GM12878 (cell line): ENCODE measurements around the gene HOGA1. TPM values are rescaled to one million over a fixed set of nuclear protein-coding genes. Genes with fewer than 3 reads are reported as not detected.

Source experiments
- CREM ChIP-seq: IDR thresholded peaks from 2 replicates; pipeline ENCODE4 v1.6.1; 2014; ENCODE audit warnings: antibody characterized with exemption, low read depth
- EED ChIP-seq: sonication (generic); IDR thresholded peaks from 2 replicates; pipeline ENCODE4 v1.6.1; 2016; ENCODE audit warnings: antibody characterized with exemption, low read depth
- ESRRA ChIP-seq: IDR thresholded peaks from 2 replicates; pipeline ENCODE4 v1.6.1; 2012; ENCODE audit warnings: mild to moderate bottlenecking, low read length, improper control_type of control experiment
- polyA plus RNA-seq, 11 experiments: library from polyadenylated mRNA; depleted of rRNA in 4 of 11; unstranded in 6 of 11; stranded (reverse) in 5 of 11; fragments of >200 nt; fragmentation: Nextera tagmentation in 4 of 11; fragmentation: Illumina TruSeq in 1 of 11; extraction: Ambion mirVana in 4 of 11; extraction: Trizol in 1 of 11; gene quantifications; 1 replicate in 1 of 11; 2 replicates in 10 of 11; pipeline versions ENCODE4 v1.2.1 to v1.2.3, GENCODE V29; 2011 to 2016; ENCODE audit warnings: inconsistent platforms in 2 of 11, missing spikeins in 2 of 11, low read depth in 1 of 11
- total RNA-seq, 4 experiments: library from RNA; depleted of rRNA in 3 of 4; stranded (reverse); fragments of >200 nt in 3 of 4; fragmentation: Illumina TruSeq in 1 of 4; extraction: Trizol in 1 of 4; gene quantifications; 2 replicates each; pipeline versions ENCODE4 v1.2.1 to v1.2.3, GENCODE V29; 2013 to 2021
- TF ChIP-seq, protein P1 (sequence below): fragments of 450-650 bp; IDR thresholded peaks from 2 replicates; pipeline ENCODE4 v1.6.1; 2018; ENCODE audit warnings: borderline replicate concordance, mild to moderate bottlenecking; ENCODE audit not compliant: partially characterized antibody
- TF ChIP-seq, protein P2 (sequence below): IDR thresholded peaks from 2 replicates; pipeline ENCODE4 v1.6.1; 2011; ENCODE audit warnings: borderline replicate concordance, low read depth, mild to moderate bottlenecking, moderate library complexity, low read length; ENCODE audit not compliant: insufficient read depth, poor library complexity, severe bottlenecking
- TF ChIP-seq, protein P3 (sequence below): IDR thresholded peaks from 2 replicates; pipeline ENCODE4 v1.6.1; 2011; ENCODE audit warnings: borderline replicate concordance, low read depth, mild to moderate bottlenecking, moderate library complexity, mixed read lengths, low read length; ENCODE audit not compliant: insufficient read depth; ENCODE audit errors: extremely low read length
- TF ChIP-seq, protein P4 (sequence below): IDR thresholded peaks from 2 replicates; pipeline ENCODE4 v1.6.1; 2011; ENCODE audit warnings: mild to moderate bottlenecking, low read depth, low read length, moderate library complexity; ENCODE audit not compliant: insufficient replicate concordance
- TF ChIP-seq, protein P5 (sequence below): fragments of 450-650 bp; IDR thresholded peaks from 2 replicates; pipeline ENCODE4 v1.6.1; 2017; ENCODE audit warnings: mild to moderate bottlenecking, moderate library complexity

HOGA1 gene
- total and polyA plus RNA-seq, 10 of the 15 experiments (the other 5 are each of a cell fraction or from before 2014, with no cell fraction given), result 0.01 to 0.19 (median 0.06) TPM; not detected in 6

DNA sequence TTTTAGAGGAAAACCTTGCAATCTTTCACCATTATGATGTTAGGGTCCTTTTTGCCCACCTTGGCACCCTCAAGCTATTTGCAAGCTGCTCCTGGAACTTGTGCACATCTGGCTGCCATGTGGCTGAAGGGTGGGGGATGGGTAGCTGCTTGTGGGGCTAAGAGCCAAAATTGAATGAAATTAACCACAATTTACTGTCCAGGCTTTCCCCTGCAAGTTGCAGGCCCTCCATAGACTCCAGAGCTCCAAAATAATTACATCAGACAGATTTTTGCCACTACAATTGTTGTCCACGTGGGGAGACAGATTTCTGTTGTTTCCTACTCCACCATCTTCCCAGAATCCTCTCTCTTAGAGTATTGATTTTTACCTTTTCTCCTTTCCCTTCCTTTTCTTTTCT lies 75.4 kb downstream of the HOGA1 start (continued):
- TF ChIP-seq, protein P1, sequence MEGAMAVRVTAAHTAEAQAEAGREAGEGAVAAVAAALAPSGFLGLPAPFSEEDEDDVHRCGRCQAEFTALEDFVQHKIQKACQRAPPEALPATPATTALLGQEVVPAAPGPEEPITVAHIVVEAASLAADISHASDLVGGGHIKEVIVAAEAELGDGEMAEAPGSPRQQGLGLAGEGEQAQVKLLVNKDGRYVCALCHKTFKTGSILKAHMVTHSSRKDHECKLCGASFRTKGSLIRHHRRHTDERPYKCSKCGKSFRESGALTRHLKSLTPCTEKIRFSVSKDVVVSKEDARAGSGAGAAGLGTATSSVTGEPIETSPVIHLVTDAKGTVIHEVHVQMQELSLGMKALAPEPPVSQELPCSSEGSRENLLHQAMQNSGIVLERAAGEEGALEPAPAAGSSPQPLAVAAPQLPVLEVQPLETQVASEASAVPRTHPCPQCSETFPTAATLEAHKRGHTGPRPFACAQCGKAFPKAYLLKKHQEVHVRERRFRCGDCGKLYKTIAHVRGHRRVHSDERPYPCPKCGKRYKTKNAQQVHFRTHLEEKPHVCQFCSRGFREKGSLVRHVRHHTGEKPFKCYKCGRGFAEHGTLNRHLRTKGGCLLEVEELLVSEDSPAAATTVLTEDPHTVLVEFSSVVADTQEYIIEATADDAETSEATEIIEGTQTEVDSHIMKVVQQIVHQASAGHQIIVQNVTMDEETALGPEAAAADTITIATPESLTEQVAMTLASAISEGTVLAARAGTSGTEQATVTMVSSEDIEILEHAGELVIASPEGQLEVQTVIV, result no peak
- TF ChIP-seq ESRRA (no peak), EED (no peak), CREM (no peak)
- TF ChIP-seq, protein P2, sequence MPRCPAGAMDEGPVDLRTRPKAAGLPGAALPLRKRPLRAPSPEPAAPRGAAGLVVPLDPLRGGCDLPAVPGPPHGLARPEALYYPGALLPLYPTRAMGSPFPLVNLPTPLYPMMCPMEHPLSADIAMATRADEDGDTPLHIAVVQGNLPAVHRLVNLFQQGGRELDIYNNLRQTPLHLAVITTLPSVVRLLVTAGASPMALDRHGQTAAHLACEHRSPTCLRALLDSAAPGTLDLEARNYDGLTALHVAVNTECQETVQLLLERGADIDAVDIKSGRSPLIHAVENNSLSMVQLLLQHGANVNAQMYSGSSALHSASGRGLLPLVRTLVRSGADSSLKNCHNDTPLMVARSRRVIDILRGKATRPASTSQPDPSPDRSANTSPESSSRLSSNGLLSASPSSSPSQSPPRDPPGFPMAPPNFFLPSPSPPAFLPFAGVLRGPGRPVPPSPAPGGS, result no peak
- TF ChIP-seq, protein P3, sequence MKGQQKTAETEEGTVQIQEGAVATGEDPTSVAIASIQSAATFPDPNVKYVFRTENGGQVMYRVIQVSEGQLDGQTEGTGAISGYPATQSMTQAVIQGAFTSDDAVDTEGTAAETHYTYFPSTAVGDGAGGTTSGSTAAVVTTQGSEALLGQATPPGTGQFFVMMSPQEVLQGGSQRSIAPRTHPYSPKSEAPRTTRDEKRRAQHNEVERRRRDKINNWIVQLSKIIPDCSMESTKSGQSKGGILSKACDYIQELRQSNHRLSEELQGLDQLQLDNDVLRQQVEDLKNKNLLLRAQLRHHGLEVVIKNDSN, result no peak
- TF ChIP-seq, protein P4, sequence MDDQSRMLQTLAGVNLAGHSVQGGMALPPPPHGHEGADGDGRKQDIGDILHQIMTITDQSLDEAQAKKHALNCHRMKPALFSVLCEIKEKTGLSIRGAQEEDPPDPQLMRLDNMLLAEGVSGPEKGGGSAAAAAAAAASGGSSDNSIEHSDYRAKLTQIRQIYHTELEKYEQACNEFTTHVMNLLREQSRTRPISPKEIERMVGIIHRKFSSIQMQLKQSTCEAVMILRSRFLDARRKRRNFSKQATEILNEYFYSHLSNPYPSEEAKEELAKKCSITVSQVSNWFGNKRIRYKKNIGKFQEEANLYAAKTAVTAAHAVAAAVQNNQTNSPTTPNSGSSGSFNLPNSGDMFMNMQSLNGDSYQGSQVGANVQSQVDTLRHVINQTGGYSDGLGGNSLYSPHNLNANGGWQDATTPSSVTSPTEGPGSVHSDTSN, result no peak
- TF ChIP-seq, protein P5, sequence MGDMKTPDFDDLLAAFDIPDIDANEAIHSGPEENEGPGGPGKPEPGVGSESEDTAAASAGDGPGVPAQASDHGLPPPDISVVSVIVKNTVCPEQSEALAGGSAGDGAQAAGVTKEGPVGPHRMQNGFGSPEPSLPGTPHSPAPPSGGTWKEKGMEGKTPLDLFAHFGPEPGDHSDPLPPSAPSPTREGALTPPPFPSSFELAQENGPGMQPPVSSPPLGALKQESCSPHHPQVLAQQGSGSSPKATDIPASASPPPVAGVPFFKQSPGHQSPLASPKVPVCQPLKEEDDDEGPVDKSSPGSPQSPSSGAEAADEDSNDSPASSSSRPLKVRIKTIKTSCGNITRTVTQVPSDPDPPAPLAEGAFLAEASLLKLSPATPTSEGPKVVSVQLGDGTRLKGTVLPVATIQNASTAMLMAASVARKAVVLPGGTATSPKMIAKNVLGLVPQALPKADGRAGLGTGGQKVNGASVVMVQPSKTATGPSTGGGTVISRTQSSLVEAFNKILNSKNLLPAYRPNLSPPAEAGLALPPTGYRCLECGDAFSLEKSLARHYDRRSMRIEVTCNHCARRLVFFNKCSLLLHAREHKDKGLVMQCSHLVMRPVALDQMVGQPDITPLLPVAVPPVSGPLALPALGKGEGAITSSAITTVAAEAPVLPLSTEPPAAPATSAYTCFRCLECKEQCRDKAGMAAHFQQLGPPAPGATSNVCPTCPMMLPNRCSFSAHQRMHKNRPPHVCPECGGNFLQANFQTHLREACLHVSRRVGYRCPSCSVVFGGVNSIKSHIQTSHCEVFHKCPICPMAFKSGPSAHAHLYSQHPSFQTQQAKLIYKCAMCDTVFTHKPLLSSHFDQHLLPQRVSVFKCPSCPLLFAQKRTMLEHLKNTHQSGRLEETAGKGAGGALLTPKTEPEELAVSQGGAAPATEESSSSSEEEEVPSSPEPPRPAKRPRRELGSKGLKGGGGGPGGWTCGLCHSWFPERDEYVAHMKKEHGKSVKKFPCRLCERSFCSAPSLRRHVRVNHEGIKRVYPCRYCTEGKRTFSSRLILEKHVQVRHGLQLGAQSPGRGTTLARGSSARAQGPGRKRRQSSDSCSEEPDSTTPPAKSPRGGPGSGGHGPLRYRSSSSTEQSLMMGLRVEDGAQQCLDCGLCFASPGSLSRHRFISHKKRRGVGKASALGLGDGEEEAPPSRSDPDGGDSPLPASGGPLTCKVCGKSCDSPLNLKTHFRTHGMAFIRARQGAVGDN, result no peak
- TF ChIP-seq, all 136 proteins: peak for 0

Other genes with a start within 250 kb of the HOGA1 start
Only the 7 nearest of the 15 such genes appear.
- 90.8 and 97.3 TPM in 2 replicates for gene MMS19, start 86.0 kb upstream of the HOGA1 start, total RNA-seq (2014; rRNA removed)
- gene MMS19, start 86.0 kb upstream of the HOGA1 start, total RNA-seq (2014; rRNA removed; fragmentation: Illumina TruSeq; extraction: Trizol), result 49.1 and 54.4 TPM in 2 replicates
- gene MMS19, start 86.0 kb upstream of the HOGA1 start, total RNA-seq (2021), result 71.7 and 74.3 TPM in 2 replicates
- gene MMS19, start 86.0 kb upstream of the HOGA1 start, polyA plus RNA-seq (2011; rRNA removed), result 99.9 and 112 TPM in 2 replicates
- 54.7 and 57.6 TPM in 2 replicates for gene MMS19, start 86.0 kb upstream of the HOGA1 start, polyA plus RNA-seq (2014; fragmentation: Illumina TruSeq; extraction: Trizol)
- gene MMS19, start 86.0 kb upstream of the HOGA1 start, polyA plus RNA-seq (2014; fragmentation: Nextera tagmentation; extraction: Ambion mirVana), result 10 to 100 TPM; 40.2 to 74.3 TPM
- gene MMS19, start 86.0 kb upstream of the HOGA1 start, polyA plus RNA-seq (2014; rRNA removed), result 86.3 and 96.8 TPM in 2 replicates
- 10 to 100 TPM; 54.4 to 63.7 TPM for gene MMS19, start 86.0 kb upstream of the HOGA1 start, polyA plus RNA-seq (2016; fragmentation: Nextera tagmentation; extraction: Ambion mirVana)
- gene UBTD1, start 85.5 kb upstream of the HOGA1 start, total RNA-seq (2014; rRNA removed), result 0.76 and 1.2 TPM in 2 replicates
- gene UBTD1, start 85.5 kb upstream of the HOGA1 start, total RNA-seq (2014; rRNA removed; fragmentation: Illumina TruSeq; extraction: Trizol), result 0.18 and 0.22 TPM in 2 replicates
- 1.2 and 1.3 TPM in 2 replicates for gene UBTD1, start 85.5 kb upstream of the HOGA1 start, total RNA-seq (2021)
- 0.24 and 1.2 TPM in 2 replicates for gene UBTD1, start 85.5 kb upstream of the HOGA1 start, polyA plus RNA-seq (2011; rRNA removed)
- gene UBTD1, start 85.5 kb upstream of the HOGA1 start, polyA plus RNA-seq (2014; fragmentation: Illumina TruSeq; extraction: Trizol), result 0.16 TPM in 1 of 2 replicates, not detected in the other
- under 1 TPM in 1 of 2 experiments, not detected in 1; 0.04 TPM for gene UBTD1, start 85.5 kb upstream of the HOGA1 start, polyA plus RNA-seq (2014; fragmentation: Nextera tagmentation; extraction: Ambion mirVana)
- 0.66 and 1.5 TPM in 2 replicates for gene UBTD1, start 85.5 kb upstream of the HOGA1 start, polyA plus RNA-seq (2014; rRNA removed)
- 1 to 10 TPM in 1 of 2 experiments, under 1 TPM in 1; 0.83 to 1.3 TPM for gene UBTD1, start 85.5 kb upstream of the HOGA1 start, polyA plus RNA-seq (2016; fragmentation: Nextera tagmentation; extraction: Ambion mirVana)
- gene ANKRD2, start 11.6 kb upstream of the HOGA1 start, total RNA-seq (2014; rRNA removed), result 0.11 and 0.23 TPM in 2 replicates
- gene ANKRD2, start 11.6 kb upstream of the HOGA1 start, total RNA-seq (2014; rRNA removed; fragmentation: Illumina TruSeq; extraction: Trizol), result not detected in 2 replicates
- not detected in 2 replicates for gene ANKRD2, start 11.6 kb upstream of the HOGA1 start, total RNA-seq (2021)
- gene ANKRD2, start 11.6 kb upstream of the HOGA1 start, polyA plus RNA-seq (2011; rRNA removed), result 0.14 and 0.18 TPM in 2 replicates
- not detected in 2 replicates for gene ANKRD2, start 11.6 kb upstream of the HOGA1 start, polyA plus RNA-seq (2014; fragmentation: Illumina TruSeq; extraction: Trizol)
- not detected for gene ANKRD2, start 11.6 kb upstream of the HOGA1 start, polyA plus RNA-seq (2014; fragmentation: Nextera tagmentation; extraction: Ambion mirVana)
- 0.08 TPM in 1 of 2 replicates, not detected in the other for gene ANKRD2, start 11.6 kb upstream of the HOGA1 start, polyA plus RNA-seq (2014; rRNA removed)
- not detected for gene ANKRD2, start 11.6 kb upstream of the HOGA1 start, polyA plus RNA-seq (2016; fragmentation: Nextera tagmentation; extraction: Ambion mirVana)
- not detected in 2 replicates for gene C10orf62, start 5.3 kb downstream of the HOGA1 start, total RNA-seq (2014; rRNA removed)
- 0.14 TPM in 1 of 2 replicates, not detected in the other for gene C10orf62, start 5.3 kb downstream of the HOGA1 start, total RNA-seq (2014; rRNA removed; fragmentation: Illumina TruSeq; extraction: Trizol)
- not detected in 2 replicates for gene C10orf62, start 5.3 kb downstream of the HOGA1 start, total RNA-seq (2021)
- gene C10orf62, start 5.3 kb downstream of the HOGA1 start, polyA plus RNA-seq (2011; rRNA removed), result not detected in 2 replicates
- not detected in 2 replicates for gene C10orf62, start 5.3 kb downstream of the HOGA1 start, polyA plus RNA-seq (2014; fragmentation: Illumina TruSeq; extraction: Trizol)
- gene C10orf62, start 5.3 kb downstream of the HOGA1 start, polyA plus RNA-seq (2014; fragmentation: Nextera tagmentation; extraction: Ambion mirVana), result not detected
- gene C10orf62, start 5.3 kb downstream of the HOGA1 start, polyA plus RNA-seq (2014; rRNA removed), result not detected in 2 replicates
- gene C10orf62, start 5.3 kb downstream of the HOGA1 start, polyA plus RNA-seq (2016; fragmentation: Nextera tagmentation; extraction: Ambion mirVana), result not detected
- gene MORN4, start 49.1 kb downstream of the HOGA1 start, total RNA-seq (2014; rRNA removed), result 1.3 and 1.7 TPM in 2 replicates
- gene MORN4, start 49.1 kb downstream of the HOGA1 start, total RNA-seq (2014; rRNA removed; fragmentation: Illumina TruSeq; extraction: Trizol), result 1.7 and 2.2 TPM in 2 replicates
- gene MORN4, start 49.1 kb downstream of the HOGA1 start, total RNA-seq (2021), result 1.3 and 2.2 TPM in 2 replicates
- 1.9 and 2.0 TPM in 2 replicates for gene MORN4, start 49.1 kb downstream of the HOGA1 start, polyA plus RNA-seq (2011; rRNA removed)
- 2.9 and 3.5 TPM in 2 replicates for gene MORN4, start 49.1 kb downstream of the HOGA1 start, polyA plus RNA-seq (2014; fragmentation: Illumina TruSeq; extraction: Trizol)
- gene MORN4, start 49.1 kb downstream of the HOGA1 start, polyA plus RNA-seq (2014; fragmentation: Nextera tagmentation; extraction: Ambion mirVana), result 1 to 10 TPM; 2.4 to 2.8 TPM
- 4.3 and 4.6 TPM in 2 replicates for gene MORN4, start 49.1 kb downstream of the HOGA1 start, polyA plus RNA-seq (2014; rRNA removed)
- 1 to 10 TPM; 4.9 to 5.5 TPM for gene MORN4, start 49.1 kb downstream of the HOGA1 start, polyA plus RNA-seq (2016; fragmentation: Nextera tagmentation; extraction: Ambion mirVana)
- gene PI4K2A, start 56.3 kb downstream of the HOGA1 start, total RNA-seq (2014; rRNA removed), result 13.3 and 13.6 TPM in 2 replicates
- gene PI4K2A, start 56.3 kb downstream of the HOGA1 start, total RNA-seq (2014; rRNA removed; fragmentation: Illumina TruSeq; extraction: Trizol), result 7.6 and 7.8 TPM in 2 replicates
- 11.9 and 12.5 TPM in 2 replicates for gene PI4K2A, start 56.3 kb downstream of the HOGA1 start, total RNA-seq (2021)
- gene PI4K2A, start 56.3 kb downstream of the HOGA1 start, polyA plus RNA-seq (2011; rRNA removed), result 8.9 and 11.5 TPM in 2 replicates
- gene PI4K2A, start 56.3 kb downstream of the HOGA1 start, polyA plus RNA-seq (2014; fragmentation: Illumina TruSeq; extraction: Trizol), result 12.3 and 12.7 TPM in 2 replicates
- gene PI4K2A, start 56.3 kb downstream of the HOGA1 start, polyA plus RNA-seq (2014; fragmentation: Nextera tagmentation; extraction: Ambion mirVana), result 1 to 10 TPM; 1.5 to 3.1 TPM
- 14.5 and 15.0 TPM in 2 replicates for gene PI4K2A, start 56.3 kb downstream of the HOGA1 start, polyA plus RNA-seq (2014; rRNA removed)
- 1 to 10 TPM; 1.9 to 8.5 TPM for gene PI4K2A, start 56.3 kb downstream of the HOGA1 start, polyA plus RNA-seq (2016; fragmentation: Nextera tagmentation; extraction: Ambion mirVana)
- gene AVPI1, start 102.9 kb downstream of the HOGA1 start, total RNA-seq (2014; rRNA removed), result 0.82 and 1.1 TPM in 2 replicates
- 0.37 and 0.63 TPM in 2 replicates for gene AVPI1, start 102.9 kb downstream of the HOGA1 start, total RNA-seq (2014; rRNA removed; fragmentation: Illumina TruSeq; extraction: Trizol)
- gene AVPI1, start 102.9 kb downstream of the HOGA1 start, total RNA-seq (2021), result 1.1 and 1.4 TPM in 2 replicates
- gene AVPI1, start 102.9 kb downstream of the HOGA1 start, polyA plus RNA-seq (2011; rRNA removed), result 0.43 and 1.0 TPM in 2 replicates
- 0.21 and 0.65 TPM in 2 replicates for gene AVPI1, start 102.9 kb downstream of the HOGA1 start, polyA plus RNA-seq (2014; fragmentation: Illumina TruSeq; extraction: Trizol)
- gene AVPI1, start 102.9 kb downstream of the HOGA1 start, polyA plus RNA-seq (2014; fragmentation: Nextera tagmentation; extraction: Ambion mirVana), result under 1 TPM; 0.08 to 0.13 TPM
- 0.65 and 1.2 TPM in 2 replicates for gene AVPI1, start 102.9 kb downstream of the HOGA1 start, polyA plus RNA-seq (2014; rRNA removed)
- gene AVPI1, start 102.9 kb downstream of the HOGA1 start, polyA plus RNA-seq (2016; fragmentation: Nextera tagmentation; extraction: Ambion mirVana), result 1 to 10 TPM; 1.3 to 1.4 TPM